GM12892 (cell line): Measurements from ENCODE around the gene POTEH.
"Not testable (repeated sequence)": the region's sequence is repeated elsewhere in the genome, so short reads cannot be mapped to it uniquely, and the experiment has no call there.

ENCODE experiments used
- POLR2A ChIP-seq: IDR thresholded peaks from 2 replicates; pipeline ENCODE4 v1.6.1; 2011; ENCODE audit warnings: low read depth, low read length, control low read depth
- POLR2AphosphoS5 ChIP-seq: IDR thresholded peaks from 2 replicates; pipeline ENCODE4 v1.6.1; 2011; ENCODE audit warnings: low read depth, low read length, control low read depth

DNA sequence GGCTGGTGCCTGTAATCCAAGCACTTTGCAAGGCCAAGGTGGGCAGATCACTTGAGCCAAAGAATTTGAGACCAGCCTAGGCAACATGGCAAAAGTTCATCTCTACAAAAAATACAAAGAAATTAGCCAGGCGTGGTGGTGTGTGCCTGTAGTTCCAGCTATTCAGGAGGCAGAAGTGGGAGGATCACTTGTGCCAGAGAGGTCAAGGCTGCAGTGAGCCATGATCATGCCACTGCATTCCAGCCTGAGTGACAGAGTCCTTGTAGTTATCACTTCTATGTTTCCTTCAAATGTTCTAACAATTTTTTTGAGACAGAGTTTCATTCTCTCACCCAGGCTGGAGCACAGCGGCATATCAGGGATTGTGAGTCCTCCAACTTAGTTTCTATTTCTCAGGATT, 36.6 kb upstream of the POTEH start:
- TF ChIP-seq POLR2A, POLR2AphosphoS5: not testable (repeated sequence)
